Measurements from ENCODE around the gene MAMSTR. TPM values are rescaled to one million over a fixed set of nuclear protein-coding genes. Genes with fewer than 3 reads are reported as not detected.
A peak's percentile ranks its signal among the peaks of the same experiment; 100 is the strongest.

Gene MAMSTR
- total and polyA plus RNA-seq, 4 donors = 0.48 to 1.5 (median 1.2) TPM

DNA sequence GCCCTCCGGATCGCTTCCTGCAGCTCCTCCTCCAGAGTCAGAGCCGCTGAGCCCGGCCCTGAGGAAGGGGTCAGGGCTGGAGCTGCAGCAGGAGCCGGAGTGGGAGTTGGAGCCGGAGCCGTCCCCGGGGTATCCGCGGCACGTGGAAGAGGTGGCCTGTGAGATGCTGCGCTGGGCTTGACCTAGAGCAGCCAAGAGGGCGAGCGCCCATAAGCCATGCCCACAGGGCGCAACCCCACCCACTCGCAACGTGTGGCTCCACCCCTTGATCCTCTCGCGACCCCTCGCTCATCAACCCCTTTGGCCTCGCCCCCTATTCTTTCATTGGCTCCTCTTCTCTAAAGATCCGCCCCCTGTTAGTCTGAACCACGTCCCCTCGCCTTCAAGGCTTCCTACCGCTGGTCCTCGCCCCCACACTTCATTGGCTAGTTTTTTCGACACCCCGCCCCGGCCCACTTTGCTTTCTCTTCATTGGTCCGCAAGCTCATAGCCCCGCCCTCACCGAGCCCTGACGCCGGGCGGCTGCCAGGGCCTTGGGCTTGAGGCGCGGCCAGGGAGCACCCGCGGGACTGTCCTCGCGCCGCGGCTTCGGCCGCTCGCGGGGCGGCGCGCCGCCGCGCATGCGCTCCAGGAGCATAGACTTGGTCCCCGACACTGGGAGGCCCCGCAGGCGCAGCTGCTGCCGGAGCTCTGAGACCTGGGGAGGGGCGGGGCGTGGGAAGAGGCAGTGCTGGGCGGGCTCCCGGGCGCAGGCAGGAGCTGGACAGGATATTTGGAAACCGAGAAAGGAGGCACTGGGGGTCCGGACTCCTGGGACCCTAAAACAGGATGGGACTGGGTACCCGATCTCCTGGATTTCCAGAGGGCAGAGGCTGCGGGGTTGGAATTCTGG is 5.4 kb downstream of the MAMSTR start:
- no peak for TF ChIP-seq CTCF (IDR thresholded peaks at IDR 0.05; ENCODE audit: control extremely low read depth, extremely low read depth)
- H3K4me1 ChIP-seq (ENCODE audit: control insufficient read depth in 5 of 5, insufficient read depth in 5 of 5, low read length in 5 of 5) = peaks cover 0 to 35% (median 9%) of the 10 kb centered on the region in 5 donors

GRCh38 chr19:48713041-48713863 is 6.3 kb downstream of the MAMSTR start:
- Histone ChIP-seq H3K9ac (ENCODE audit: insufficient read depth in 1 of 2, low read length in 2 of 2) (peak overlapping the region; percentile 62 to 67), H3K4me3 (peak overlapping the region; percentile 43), H3K9me3 (ENCODE audit: control insufficient read depth in 4 of 4, insufficient read depth in 3 of 4, low read length in 3 of 4) (peaks cover 0 to 3% (median 0%) of the 10 kb centered on the region in 4 donors), H3K4me1 (ENCODE audit: control insufficient read depth in 5 of 5, insufficient read depth in 5 of 5, low read length in 5 of 5) (peaks cover 0 to 32% (median 8%) of the 10 kb centered on the region in 5 donors), H3K27ac (ENCODE audit: low read depth in 1 of 2, low read length in 1 of 2) (peak overlapping the region in 1 of 2 donors; percentile 63), H3K27me3 (ENCODE audit: control insufficient read depth in 3 of 3, insufficient read depth in 3 of 3, low read length in 2 of 3) (no peaks in the 10 kb centered on the region), H3K36me3 (ENCODE audit: control insufficient read depth in 4 of 4, insufficient read depth in 4 of 4, low read length in 4 of 4) (no peaks in the 10 kb centered on the region)
- ATAC-seq (ENCODE audit: insufficient read depth, low FRiP score) (no peak), DNase-seq (no peak)
- 11 to 17% methylated on average over 25 of the region's 25 CpGs for whole genome bisulfite sequencing, 2 donors
- TF ChIP-seq CTCF (IDR thresholded peaks at IDR 0.05; ENCODE audit: control extremely low read depth, extremely low read depth) = no peak

More for the DNA sequence above, 5.4 kb downstream of the MAMSTR start:
- peak; percentile 94 for ATAC-seq (ENCODE audit: insufficient read depth, low FRiP score)
- H3K9me3 ChIP-seq (ENCODE audit: control insufficient read depth in 4 of 4, insufficient read depth in 3 of 4, low read length in 3 of 4) = peaks cover 0 to 3% (median 0%) of the 10 kb centered on the region in 4 donors
- peak overlapping the region; percentile 43 for H3K4me3 ChIP-seq
- H3K36me3 ChIP-seq (ENCODE audit: control insufficient read depth in 4 of 4, insufficient read depth in 4 of 4, low read length in 4 of 4) = no peaks in the 10 kb centered on the region
- no peaks in the 10 kb centered on the region for H3K27me3 ChIP-seq (ENCODE audit: control insufficient read depth in 3 of 3, insufficient read depth in 3 of 3, low read length in 2 of 3)
- peak; percentile 100 for DNase-seq
- WGBS, 2 donors = 1% methylated on average over 51 to 67 of the region's 67 CpGs
- H3K27ac ChIP-seq (ENCODE audit: low read depth in 1 of 2, low read length in 1 of 2) = peak overlapping the region; percentile 69 to 86
- H3K9ac ChIP-seq (ENCODE audit: insufficient read depth in 1 of 2, low read length in 2 of 2) = peak overlapping the region; percentile 67 to 78

GRCh38 chr19:48711106-48711662 is 8.3 kb downstream of the MAMSTR start:
- DNase-seq (no peak), ATAC-seq (ENCODE audit: insufficient read depth, low FRiP score) (no peak)
- 93% methylated on average over 4 of the region's 4 CpGs for WGBS, 2 donors
- Histone ChIP-seq H3K9me3 (ENCODE audit: control insufficient read depth in 4 of 4, insufficient read depth in 3 of 4, low read length in 3 of 4) (peaks cover 0 to 3% (median 0%) of the 10 kb centered on the region in 4 donors), H3K27me3 (ENCODE audit: control insufficient read depth in 3 of 3, insufficient read depth in 3 of 3, low read length in 2 of 3) (no peaks in the 10 kb centered on the region), H3K27ac (ENCODE audit: low read depth in 1 of 2, low read length in 1 of 2) (no peak overlapping the region), H3K4me1 (ENCODE audit: control insufficient read depth in 5 of 5, insufficient read depth in 5 of 5, low read length in 5 of 5) (peaks cover 0 to 20% (median 5%) of the 10 kb centered on the region in 5 donors), H3K4me3 (no peak overlapping the region), H3K9ac (ENCODE audit: insufficient read depth in 1 of 2, low read length in 2 of 2) (no peak overlapping the region), H3K36me3 (ENCODE audit: control insufficient read depth in 4 of 4, insufficient read depth in 4 of 4, low read length in 4 of 4) (no peaks in the 10 kb centered on the region)
- TF ChIP-seq CTCF (IDR thresholded peaks at IDR 0.05; ENCODE audit: control extremely low read depth, extremely low read depth) = no peak
